GM18526 (cell line): Measurements from ENCODE around the gene DCN.

ENCODE experiments used
- POLR2A ChIP-seq: IDR thresholded peaks from 3 replicates; pipeline ENCODE4 v1.6.1; 2011; ENCODE audit not compliant: insufficient read length; ENCODE audit errors: extremely low read depth

The DCN gene

GRCh38 chr12:91196436-91196835 is 13.8 kb upstream of the DCN start:
- TF ChIP-seq POLR2A = no peak

GRCh38 chr12:91194500-91194899 is 11.9 kb upstream of the DCN start:
- TF ChIP-seq POLR2A = no peak

- no peak for TF ChIP-seq POLR2A
Measured at GRCh38 chr12:91191513-91192111, 9.0 kb upstream of the DCN start.

- TF ChIP-seq POLR2A = no peak
Measured at GRCh38 chr12:91189516-91189915, 6.9 kb upstream of the DCN start.

GRCh38 chr12:91188778-91189177 is 6.2 kb upstream of the DCN start:
- no peak for TF ChIP-seq POLR2A

GRCh38 chr12:91186156-91186555 is 3.5 kb upstream of the DCN start:
- TF ChIP-seq POLR2A = no peak

- TF ChIP-seq POLR2A = no peak
Measured at GRCh38 chr12:91185421-91185820, 2.8 kb upstream of the DCN start.

- TF ChIP-seq POLR2A = no peak
Measured at GRCh38 chr12:91183551-91183950, 934 bp upstream of the DCN start.

GRCh38 chr12:91180582-91181395 is 1.8 kb downstream of the DCN start:
- no peak for TF ChIP-seq POLR2A

GRCh38 chr12:91179966-91180561 is 2.6 kb downstream of the DCN start:
- TF ChIP-seq POLR2A = no peak

- no peak for TF ChIP-seq POLR2A
Measured at GRCh38 chr12:91179315-91179714, 3.3 kb downstream of the DCN start.

GRCh38 chr12:91178781-91179180 is 3.8 kb downstream of the DCN start:
- no peak for TF ChIP-seq POLR2A

GRCh38 chr12:91178139-91178561 is 4.5 kb downstream of the DCN start:
- TF ChIP-seq POLR2A = no peak

GRCh38 chr12:91177381-91177780 is 5.2 kb downstream of the DCN start:
- no peak for TF ChIP-seq POLR2A

- no peak for TF ChIP-seq POLR2A
Measured at GRCh38 chr12:91176915-91177314, 5.7 kb downstream of the DCN start.

GRCh38 chr12:91176358-91176757 is 6.3 kb downstream of the DCN start:
- no peak for TF ChIP-seq POLR2A
